DLD1 (cell line): ENCODE data around the gene GREM2.

Experiments
- in situ Hi-C: cut with HindIII; loops from 2 replicates; pipeline ENCODE4 v1.10.0; 2017; ENCODE audit warnings: low sequenced_read_pairs

The GREM2 gene

GRCh38 chr1:240611228-240611618 lies 732 bp downstream of the GREM2 start:
- in situ Hi-C loops: no loop called here

- in situ Hi-C loops: no loop called here
Observed at GRCh38 chr1:240610636-240611035, 1.3 kb downstream of the GREM2 start.

- in situ Hi-C loops: no loop called here
Observed at GRCh38 chr1:240609527-240610060, 2.4 kb downstream of the GREM2 start.

- in situ Hi-C loops: no loop called here
Observed at GRCh38 chr1:240608707-240609106, 3.2 kb downstream of the GREM2 start.

GRCh38 chr1:240607006-240607405 lies 4.9 kb downstream of the GREM2 start:
- in situ Hi-C loops: no loop called here

- in situ Hi-C loops: no loop called here
Observed at GRCh38 chr1:240602189-240602588, 9.8 kb downstream of the GREM2 start.

- in situ Hi-C loops: no loop called here
Observed at GRCh38 chr1:240599830-240600229, 12.1 kb downstream of the GREM2 start.

GRCh38 chr1:240599299-240599698 lies 12.7 kb downstream of the GREM2 start:
- in situ Hi-C loops: no loop called here

GRCh38 chr1:240598216-240599001 lies 13.5 kb downstream of the GREM2 start:
- in situ Hi-C loops: no loop called here

GRCh38 chr1:240597153-240597745 lies 14.7 kb downstream of the GREM2 start:
- in situ Hi-C loops: no loop called here

- in situ Hi-C loops: no loop called here
Observed at GRCh38 chr1:240595476-240595875, 16.5 kb downstream of the GREM2 start.

- in situ Hi-C loops: no loop called here
Observed at GRCh38 chr1:240591564-240591963, 20.4 kb downstream of the GREM2 start.

- in situ Hi-C loops: no loop called here
Observed at GRCh38 chr1:240591078-240591477, 20.9 kb downstream of the GREM2 start.

GRCh38 chr1:240589585-240590110 lies 22.3 kb downstream of the GREM2 start:
- in situ Hi-C loops: no loop called here

GRCh38 chr1:240586006-240586405 lies 25.9 kb downstream of the GREM2 start:
- in situ Hi-C loops: no loop called here

- in situ Hi-C loops: no loop called here
Observed at GRCh38 chr1:240582953-240583352, 29.0 kb downstream of the GREM2 start.

GRCh38 chr1:240579511-240579910 lies 32.4 kb downstream of the GREM2 start:
- in situ Hi-C loops: no loop called here

GRCh38 chr1:240577095-240577494 lies 34.9 kb downstream of the GREM2 start:
- in situ Hi-C loops: no loop called here

GRCh38 chr1:240575981-240576662 lies 35.8 kb downstream of the GREM2 start:
- in situ Hi-C loops: no loop called here

GRCh38 chr1:240572328-240572727 lies 39.6 kb downstream of the GREM2 start:
- in situ Hi-C loops: no loop called here

- in situ Hi-C loops: no loop called here
Observed at GRCh38 chr1:240571782-240572181, 40.2 kb downstream of the GREM2 start.
